Measurements from ENCODE around the gene MIEF2.
"Not testable (repeated sequence)": the region's sequence is repeated elsewhere in the genome, so short reads cannot be mapped to it uniquely, and the experiment has no call there.

The MIEF2 gene

GRCh38 chr17:18260332-18261145 is at the start of gene MIEF2:
Gene MIEF2 (plus strand): TSS chr17:18260662. CDS start chr17:18262721, 2,059 bp downstream.
- DNase-seq (ENCODE audit: low read depth, low spot score) = peak; percentile 83
- H3K27ac ChIP-seq = peak within 1 kb of the TSS; percentile 99

- H3K27ac ChIP-seq = no peak overlapping the region
Measured at GRCh38 chr17:18213666-18214270, 46.7 kb upstream of the MIEF2 start.

GRCh38 chr17:18216906-18217305 is 43.6 kb upstream of the MIEF2 start:
- not testable (repeated sequence) for DNase-seq (ENCODE audit: low read depth, low spot score); H3K27ac ChIP-seq

More at GRCh38 chr17:18213666-18214270, 46.7 kb upstream of the MIEF2 start:
- no peak for DNase-seq (ENCODE audit: low read depth, low spot score)

GRCh38 chr17:18217412-18218015 is 42.9 kb upstream of the MIEF2 start:
- no peak for DNase-seq (ENCODE audit: low read depth, low spot score)
- H3K27ac ChIP-seq = no peak overlapping the region

- DNase-seq (ENCODE audit: low read depth, low spot score) = no peak
- no peak overlapping the region for H3K27ac ChIP-seq
Measured at GRCh38 chr17:18218756-18219415, 41.6 kb upstream of the MIEF2 start.

GRCh38 chr17:18224053-18224386 is 36.4 kb upstream of the MIEF2 start:
- H3K27ac ChIP-seq = no peak overlapping the region
- DNase-seq (ENCODE audit: low read depth, low spot score) = no peak

- H3K27ac ChIP-seq = no peak overlapping the region
- DNase-seq (ENCODE audit: low read depth, low spot score) = no peak
Measured at GRCh38 chr17:18224387-18225120, 35.9 kb upstream of the MIEF2 start.

- peak; percentile 53 for DNase-seq (ENCODE audit: low read depth, low spot score)
- H3K27ac ChIP-seq = no peak within 1 kb of the TSS
Measured at GRCh38 chr17:18225121-18225641, 35.3 kb upstream of the MIEF2 start, which contains the start of gene LLGL1. Gene LLGL1 (plus strand): TSS chr17:18225635. CDS start chr17:18225683, 48 bp downstream.

GRCh38 chr17:18225642-18226283 is 34.7 kb upstream of the MIEF2 start:
- no peak for DNase-seq (ENCODE audit: low read depth, low spot score)
- no peak overlapping the region for H3K27ac ChIP-seq

- H3K27ac ChIP-seq = no peak overlapping the region
- DNase-seq (ENCODE audit: low read depth, low spot score) = no peak
Measured at GRCh38 chr17:18226284-18226945, 34.0 kb upstream of the MIEF2 start.

- H3K27ac ChIP-seq = no peak overlapping the region
- no peak for DNase-seq (ENCODE audit: low read depth, low spot score)
Measured at GRCh38 chr17:18227635-18228034, 32.8 kb upstream of the MIEF2 start.

GRCh38 chr17:18228176-18228682 is 32.2 kb upstream of the MIEF2 start:
- H3K27ac ChIP-seq = no peak overlapping the region
- no peak for DNase-seq (ENCODE audit: low read depth, low spot score)

GRCh38 chr17:18229254-18229653 is 31.2 kb upstream of the MIEF2 start:
- no peak overlapping the region for H3K27ac ChIP-seq
- DNase-seq (ENCODE audit: low read depth, low spot score) = no peak

- no peak for DNase-seq (ENCODE audit: low read depth, low spot score)
- no peak overlapping the region for H3K27ac ChIP-seq
Measured at GRCh38 chr17:18229771-18230170, 30.7 kb upstream of the MIEF2 start.

- no peak overlapping the region for H3K27ac ChIP-seq
- DNase-seq (ENCODE audit: low read depth, low spot score) = no peak
Measured at GRCh38 chr17:18230288-18231141, 29.9 kb upstream of the MIEF2 start.

- DNase-seq (ENCODE audit: low read depth, low spot score) = no peak
- no peak overlapping the region for H3K27ac ChIP-seq
Measured at GRCh38 chr17:18231164-18231563, 29.3 kb upstream of the MIEF2 start.

- no peak overlapping the region for H3K27ac ChIP-seq
- DNase-seq (ENCODE audit: low read depth, low spot score) = no peak
Measured at GRCh38 chr17:18233803-18234518, 26.5 kb upstream of the MIEF2 start.
